Liver (tissue), 9 donors: ENCODE results near the gene PLA2G6. TPM values are rescaled to one million over a fixed set of nuclear protein-coding genes. Genes with fewer than 3 reads are reported as not detected.

ENCODE experiments used
- DNase-seq: peaks from one replicate; pipeline ENCODE4 v3.0.0-alpha.2; 2017; ENCODE audit warnings: low spot score
- H3K27ac ChIP-seq, 2 donors: one replicate each; pipeline ENCODE4 v1.7.0; 2013; ENCODE audit warnings: inconsistent platforms in 2 of 2, low read length in 2 of 2, control low read depth in 1 of 2, low read depth in 1 of 2, mild to moderate bottlenecking in 1 of 2
- H3K27me3 ChIP-seq, 4 donors: one replicate each; pipeline versions ENCODE4 v1.6.1 to v1.7.0; 2013; ENCODE audit warnings: low read length in 3 of 4, inconsistent platforms in 1 of 4, mild to moderate bottlenecking in 1 of 4, moderate library complexity in 1 of 4; ENCODE audit not compliant: control insufficient read depth in 4 of 4, insufficient read depth in 4 of 4
- H3K36me3 ChIP-seq, 4 donors: one replicate each; pipeline versions ENCODE4 v1.6.1 to v1.7.0; 2013; ENCODE audit warnings: low read length in 3 of 4, mild to moderate bottlenecking in 3 of 4, low read depth in 1 of 4, moderate library complexity in 1 of 4; ENCODE audit not compliant: control insufficient read depth in 4 of 4, insufficient read depth in 3 of 4
- H3K4me1 ChIP-seq, 4 donors: one replicate each; pipeline versions ENCODE4 v1.6.1 to v1.7.0; 2013; ENCODE audit warnings: low read length in 3 of 4, mild to moderate bottlenecking in 3 of 4, moderate library complexity in 1 of 4; ENCODE audit not compliant: control insufficient read depth in 4 of 4, insufficient read depth in 4 of 4
- H3K4me3 ChIP-seq, 3 donors: one replicate each; pipeline versions ENCODE4 v1.6.1 to v1.7.0; 2013; ENCODE audit warnings: low read length in 3 of 3, control low read depth in 1 of 3, low read depth in 1 of 3, mild to moderate bottlenecking in 1 of 3
- H3K9ac ChIP-seq, 2 donors: one replicate each; pipeline ENCODE4 v1.7.0; 2013; ENCODE audit warnings: low read length in 2 of 2, mild to moderate bottlenecking in 2 of 2, moderate library complexity in 2 of 2, control low read depth in 1 of 2, low read depth in 1 of 2
- H3K9me3 ChIP-seq, 4 donors: one replicate each; pipeline versions ENCODE4 v1.6.1 to v1.7.0; 2013; ENCODE audit warnings: low read length in 3 of 4; ENCODE audit not compliant: control insufficient read depth in 4 of 4
- ATF3 ChIP-seq: IDR thresholded peaks from 2 replicates; pipeline ENCODE4 v1.6.1; 2016; ENCODE audit warnings: antibody characterized with exemption
- EGR1 ChIP-seq, 2 donors: IDR thresholded peaks; 2 replicates each; pipeline ENCODE4 v1.6.1; 2016 to 2018; ENCODE audit warnings: antibody characterized with exemption in 2 of 2, low read depth in 2 of 2
- FOXA1 ChIP-seq: IDR thresholded peaks from 2 replicates; pipeline ENCODE4 v1.6.1; 2016; ENCODE audit warnings: antibody characterized with exemption
- FOXA2 ChIP-seq: IDR thresholded peaks from 2 replicates; pipeline ENCODE4 v1.6.1; 2016; ENCODE audit warnings: antibody characterized with exemption
- GABPA ChIP-seq, 2 donors: IDR thresholded peaks in 1 of 2; conservative IDR thresholded peaks in 1 of 2; 2 replicates each; pipeline ENCODE4 v1.6.1; 2016; ENCODE audit warnings: antibody characterized with exemption in 2 of 2, mild to moderate bottlenecking in 1 of 2, moderate library complexity in 1 of 2
- HNF4A ChIP-seq, 2 donors: conservative IDR thresholded peaks; 2 replicates each; pipeline ENCODE4 v1.6.1; 2016; ENCODE audit warnings: antibody characterized with exemption in 2 of 2, mild to moderate bottlenecking in 2 of 2
- HNF4G ChIP-seq: IDR thresholded peaks from 2 replicates; pipeline ENCODE4 v1.6.1; 2016; ENCODE audit warnings: antibody characterized with exemption
- JUND ChIP-seq, 2 donors: IDR thresholded peaks; 2 replicates each; pipeline ENCODE4 v1.6.1; 2016; ENCODE audit warnings: antibody characterized with exemption in 2 of 2
- NR2F2 ChIP-seq: IDR thresholded peaks from 2 replicates; pipeline ENCODE4 v1.6.1; 2016; ENCODE audit warnings: antibody characterized with exemption
- RAD21 ChIP-seq, 2 donors: IDR thresholded peaks; 2 replicates each; pipeline ENCODE4 v1.6.1; 2016; ENCODE audit warnings: antibody characterized with exemption in 2 of 2, mild to moderate bottlenecking in 2 of 2
- SP1 ChIP-seq: IDR thresholded peaks from 2 replicates; pipeline ENCODE4 v1.6.1; 2018; ENCODE audit warnings: antibody characterized with exemption, mild to moderate bottlenecking
- TAF1 ChIP-seq: conservative IDR thresholded peaks from 2 replicates; pipeline ENCODE4 v1.6.1; 2016; ENCODE audit warnings: antibody characterized with exemption, mild to moderate bottlenecking
- ZBTB33 ChIP-seq: IDR thresholded peaks from 2 replicates; pipeline ENCODE4 v1.6.1; 2016; ENCODE audit warnings: antibody characterized with exemption
- WGBS: extraction: QIAGEN DNeasy Blood & Tissue Kit; methylation state at CpG from one replicate; pipeline ENCODE4 v1.1.7; 2013; 5-methylcytosine and 5-hydroxymethylcytosine counted together
- polyA plus RNA-seq, 2 donors: library from polyadenylated mRNA; stranded (reverse) in 1 of 2; unstranded in 1 of 2; fragments of 200-250 nt in 1 of 2; fragments of >200 nt in 1 of 2; fragmentation: Nextera tagmentation in 1 of 2; extraction: Ambion mirVana in 1 of 2; gene quantifications; one replicate each; pipeline versions ENCODE4 v1.2.1 to v1.2.3, GENCODE V29; 2013 to 2015
- total RNA-seq, 2 donors: library from RNA; depleted of rRNA; stranded (reverse); fragments of >200 nt; gene quantifications; one replicate each; pipeline ENCODE4 v1.2.3, GENCODE V29; 2014
- TF ChIP-seq, protein P1 (sequence below): IDR thresholded peaks from 2 replicates; pipeline ENCODE4 v1.6.1; 2016; ENCODE audit warnings: antibody characterized with exemption, mild to moderate bottlenecking
- TF ChIP-seq, protein P2 (sequence below): fragments of 150-350 bp; IDR thresholded peaks from 2 replicates; pipeline ENCODE4 v1.5.1; 2017; ENCODE audit warnings: improper control_type of control experiment, low read depth, low read length; ENCODE audit not compliant: missing input control
- TF ChIP-seq, protein P3 (sequence below): IDR thresholded peaks from 2 replicates; pipeline ENCODE4 v1.6.1; 2016; ENCODE audit warnings: antibody characterized with exemption
- donor health status: healthy.
- donor health status: healthy.
- donor health status: healthy.
- donor health status: healthy.
- donor health status: healthy.

Gene PLA2G6
- total and polyA plus RNA-seq, 4 donors = 5.7 to 9.0 (median 7.2) TPM

- Histone ChIP-seq H3K27me3 (no peaks in the 10 kb centered on the region), H3K36me3 (peaks cover 0 to 4% (median 0%) of the 10 kb centered on the region in 4 donors), H3K4me1 (peaks cover 0 to 13% (median 7%) of the 10 kb centered on the region in 4 donors), H3K4me3 (no peak overlapping the region), H3K9me3 (no peaks in the 10 kb centered on the region), H3K9ac (no peak overlapping the region), H3K27ac (no peak overlapping the region)
- TF ChIP-seq SP1 (no peak), FOXA2 (no peak), EGR1 (IDR thresholded peaks at IDR 0.05; ENCODE audit: low read depth in 2 of 2) (no peak), TAF1 (no peak), RAD21 (IDR thresholded peaks at IDR 0.05) (no peak), GABPA (IDR thresholded peaks at IDR 0.05 in 1 of 2, conservative IDR thresholded peaks at IDR 0.05 in 1 of 2) (no peak), ZBTB33 (no peak), NR2F2 (no peak), JUND (IDR thresholded peaks at IDR 0.05) (no peak), FOXA1 (no peak)
- TF ChIP-seq, protein P1, sequence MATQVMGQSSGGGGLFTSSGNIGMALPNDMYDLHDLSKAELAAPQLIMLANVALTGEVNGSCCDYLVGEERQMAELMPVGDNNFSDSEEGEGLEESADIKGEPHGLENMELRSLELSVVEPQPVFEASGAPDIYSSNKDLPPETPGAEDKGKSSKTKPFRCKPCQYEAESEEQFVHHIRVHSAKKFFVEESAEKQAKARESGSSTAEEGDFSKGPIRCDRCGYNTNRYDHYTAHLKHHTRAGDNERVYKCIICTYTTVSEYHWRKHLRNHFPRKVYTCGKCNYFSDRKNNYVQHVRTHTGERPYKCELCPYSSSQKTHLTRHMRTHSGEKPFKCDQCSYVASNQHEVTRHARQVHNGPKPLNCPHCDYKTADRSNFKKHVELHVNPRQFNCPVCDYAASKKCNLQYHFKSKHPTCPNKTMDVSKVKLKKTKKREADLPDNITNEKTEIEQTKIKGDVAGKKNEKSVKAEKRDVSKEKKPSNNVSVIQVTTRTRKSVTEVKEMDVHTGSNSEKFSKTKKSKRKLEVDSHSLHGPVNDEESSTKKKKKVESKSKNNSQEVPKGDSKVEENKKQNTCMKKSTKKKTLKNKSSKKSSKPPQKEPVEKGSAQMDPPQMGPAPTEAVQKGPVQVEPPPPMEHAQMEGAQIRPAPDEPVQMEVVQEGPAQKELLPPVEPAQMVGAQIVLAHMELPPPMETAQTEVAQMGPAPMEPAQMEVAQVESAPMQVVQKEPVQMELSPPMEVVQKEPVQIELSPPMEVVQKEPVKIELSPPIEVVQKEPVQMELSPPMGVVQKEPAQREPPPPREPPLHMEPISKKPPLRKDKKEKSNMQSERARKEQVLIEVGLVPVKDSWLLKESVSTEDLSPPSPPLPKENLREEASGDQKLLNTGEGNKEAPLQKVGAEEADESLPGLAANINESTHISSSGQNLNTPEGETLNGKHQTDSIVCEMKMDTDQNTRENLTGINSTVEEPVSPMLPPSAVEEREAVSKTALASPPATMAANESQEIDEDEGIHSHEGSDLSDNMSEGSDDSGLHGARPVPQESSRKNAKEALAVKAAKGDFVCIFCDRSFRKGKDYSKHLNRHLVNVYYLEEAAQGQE = no peak
- WGBS = 97% methylated on average over 22 of the region's 22 CpGs
- no peak for DNase-seq
Observed at GRCh38 chr22:38221407-38221806, 39.8 kb upstream of the PLA2G6 start.

- WGBS = 93% methylated on average over 22 of the region's 22 CpGs
- Histone ChIP-seq H3K4me1 (peaks cover 0 to 13% (median 7%) of the 10 kb centered on the region in 4 donors), H3K9ac (no peak overlapping the region), H3K9me3 (no peaks in the 10 kb centered on the region), H3K36me3 (peaks cover 0 to 4% (median 0%) of the 10 kb centered on the region in 4 donors), H3K27ac (no peak overlapping the region), H3K27me3 (no peaks in the 10 kb centered on the region), H3K4me3 (no peak overlapping the region)
- TF ChIP-seq HNF4G (no peak), NR2F2 (no peak), SP1 (no peak), GABPA (IDR thresholded peaks at IDR 0.05 in 1 of 2, conservative IDR thresholded peaks at IDR 0.05 in 1 of 2) (no peak), FOXA2 (no peak), ZBTB33 (no peak), TAF1 (no peak), EGR1 (IDR thresholded peaks at IDR 0.05; ENCODE audit: low read depth in 2 of 2) (no peak), HNF4A (conservative IDR thresholded peaks at IDR 0.05) (no peak), ATF3 (no peak)
- TF ChIP-seq, protein P2, sequence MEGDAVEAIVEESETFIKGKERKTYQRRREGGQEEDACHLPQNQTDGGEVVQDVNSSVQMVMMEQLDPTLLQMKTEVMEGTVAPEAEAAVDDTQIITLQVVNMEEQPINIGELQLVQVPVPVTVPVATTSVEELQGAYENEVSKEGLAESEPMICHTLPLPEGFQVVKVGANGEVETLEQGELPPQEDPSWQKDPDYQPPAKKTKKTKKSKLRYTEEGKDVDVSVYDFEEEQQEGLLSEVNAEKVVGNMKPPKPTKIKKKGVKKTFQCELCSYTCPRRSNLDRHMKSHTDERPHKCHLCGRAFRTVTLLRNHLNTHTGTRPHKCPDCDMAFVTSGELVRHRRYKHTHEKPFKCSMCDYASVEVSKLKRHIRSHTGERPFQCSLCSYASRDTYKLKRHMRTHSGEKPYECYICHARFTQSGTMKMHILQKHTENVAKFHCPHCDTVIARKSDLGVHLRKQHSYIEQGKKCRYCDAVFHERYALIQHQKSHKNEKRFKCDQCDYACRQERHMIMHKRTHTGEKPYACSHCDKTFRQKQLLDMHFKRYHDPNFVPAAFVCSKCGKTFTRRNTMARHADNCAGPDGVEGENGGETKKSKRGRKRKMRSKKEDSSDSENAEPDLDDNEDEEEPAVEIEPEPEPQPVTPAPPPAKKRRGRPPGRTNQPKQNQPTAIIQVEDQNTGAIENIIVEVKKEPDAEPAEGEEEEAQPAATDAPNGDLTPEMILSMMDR = no peak
- TF ChIP-seq, protein P3, sequence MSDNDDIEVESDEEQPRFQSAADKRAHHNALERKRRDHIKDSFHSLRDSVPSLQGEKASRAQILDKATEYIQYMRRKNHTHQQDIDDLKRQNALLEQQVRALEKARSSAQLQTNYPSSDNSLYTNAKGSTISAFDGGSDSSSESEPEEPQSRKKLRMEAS = no peak
- no peak for DNase-seq
Observed at GRCh38 chr22:38220653-38221386, 39.2 kb upstream of the PLA2G6 start.
